Measurements from ENCODE around the gene SNRNP70. TPM values are rescaled to one million over a fixed set of nuclear protein-coding genes. Genes with fewer than 3 reads are reported as not detected.

SNRNP70 gene
- total and polyA plus RNA-seq, 10 of the 15 experiments (the other 5 are each of a cell fraction or from before 2014, with no cell fraction given) = 2.7 to 453 (median 159) TPM

DNA sequence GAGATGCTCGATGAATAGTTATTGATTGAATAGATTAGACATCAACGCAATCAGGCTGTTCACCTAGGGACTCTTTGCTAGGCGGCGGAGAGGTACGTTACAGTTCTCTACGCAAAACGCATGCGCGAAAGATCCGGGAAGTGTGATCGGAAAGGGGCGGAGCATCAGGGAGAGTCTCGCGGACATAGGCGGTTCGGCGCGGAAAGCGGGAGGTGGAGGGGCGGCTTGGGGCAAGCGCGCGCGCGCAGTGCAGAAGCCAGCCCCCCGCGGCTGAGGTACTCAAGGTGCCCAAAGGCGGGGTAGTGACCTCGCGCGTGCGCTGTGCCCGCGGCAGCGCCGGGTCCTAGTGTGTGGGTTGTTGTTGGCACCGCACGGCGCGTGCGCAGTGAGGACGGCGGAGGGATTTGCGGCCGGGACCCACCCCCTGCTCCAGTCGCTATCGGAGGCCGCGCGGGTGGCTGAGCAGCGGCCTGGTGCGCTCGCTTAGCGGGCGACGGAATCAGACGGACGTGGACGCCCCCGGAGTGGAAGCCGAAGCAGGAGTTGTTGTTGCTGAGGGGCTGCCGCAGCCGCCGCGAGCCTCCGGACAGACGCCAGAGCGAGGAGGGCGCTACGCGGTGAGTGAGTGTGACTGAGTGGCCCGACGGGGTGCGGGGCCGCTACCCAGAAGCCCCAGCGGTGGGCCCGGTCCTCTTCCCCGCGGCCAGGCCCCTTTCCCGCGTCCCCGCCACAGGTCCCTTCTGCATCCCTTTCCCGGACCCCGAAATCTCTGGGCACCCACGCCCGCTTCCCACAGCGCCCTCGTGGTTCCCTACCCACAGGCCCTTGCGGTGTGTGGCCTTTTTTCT, at the start of gene SNRNP70 (continued):
- TF ChIP-seq SMC3 (IDR thresholded peaks at IDR 0.05; ENCODE audit: borderline replicate concordance, low read length) = no peak
- TF ChIP-seq SP1 (IDR thresholded peaks at IDR 0.05; ENCODE audit: low read depth, low read length) = peak; percentile 76
- TF ChIP-seq BMI1 (IDR thresholded peaks at IDR 0.05; ENCODE audit: borderline replicate concordance) = no peak
- TF ChIP-seq, protein P1, sequence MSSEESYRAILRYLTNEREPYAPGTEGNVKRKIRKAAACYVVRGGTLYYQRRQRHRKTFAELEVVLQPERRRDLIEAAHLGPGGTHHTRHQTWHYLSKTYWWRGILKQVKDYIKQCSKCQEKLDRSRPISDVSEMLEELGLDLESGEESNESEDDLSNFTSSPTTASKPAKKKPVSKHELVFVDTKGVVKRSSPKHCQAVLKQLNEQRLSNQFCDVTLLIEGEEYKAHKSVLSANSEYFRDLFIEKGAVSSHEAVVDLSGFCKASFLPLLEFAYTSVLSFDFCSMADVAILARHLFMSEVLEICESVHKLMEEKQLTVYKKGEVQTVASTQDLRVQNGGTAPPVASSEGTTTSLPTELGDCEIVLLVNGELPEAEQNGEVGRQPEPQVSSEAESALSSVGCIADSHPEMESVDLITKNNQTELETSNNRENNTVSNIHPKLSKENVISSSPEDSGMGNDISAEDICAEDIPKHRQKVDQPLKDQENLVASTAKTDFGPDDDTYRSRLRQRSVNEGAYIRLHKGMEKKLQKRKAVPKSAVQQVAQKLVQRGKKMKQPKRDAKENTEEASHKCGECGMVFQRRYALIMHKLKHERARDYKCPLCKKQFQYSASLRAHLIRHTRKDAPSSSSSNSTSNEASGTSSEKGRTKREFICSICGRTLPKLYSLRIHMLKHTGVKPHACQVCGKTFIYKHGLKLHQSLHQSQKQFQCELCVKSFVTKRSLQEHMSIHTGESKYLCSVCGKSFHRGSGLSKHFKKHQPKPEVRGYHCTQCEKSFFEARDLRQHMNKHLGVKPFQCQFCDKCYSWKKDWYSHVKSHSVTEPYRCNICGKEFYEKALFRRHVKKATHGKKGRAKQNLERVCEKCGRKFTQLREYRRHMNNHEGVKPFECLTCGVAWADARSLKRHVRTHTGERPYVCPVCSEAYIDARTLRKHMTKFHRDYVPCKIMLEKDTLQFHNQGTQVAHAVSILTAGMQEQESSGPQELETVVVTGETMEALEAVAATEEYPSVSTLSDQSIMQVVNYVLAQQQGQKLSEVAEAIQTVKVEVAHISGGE (CRISPR knock-in tag; IDR thresholded peaks at IDR 0.05) = no peak
- TF ChIP-seq, protein P2, sequence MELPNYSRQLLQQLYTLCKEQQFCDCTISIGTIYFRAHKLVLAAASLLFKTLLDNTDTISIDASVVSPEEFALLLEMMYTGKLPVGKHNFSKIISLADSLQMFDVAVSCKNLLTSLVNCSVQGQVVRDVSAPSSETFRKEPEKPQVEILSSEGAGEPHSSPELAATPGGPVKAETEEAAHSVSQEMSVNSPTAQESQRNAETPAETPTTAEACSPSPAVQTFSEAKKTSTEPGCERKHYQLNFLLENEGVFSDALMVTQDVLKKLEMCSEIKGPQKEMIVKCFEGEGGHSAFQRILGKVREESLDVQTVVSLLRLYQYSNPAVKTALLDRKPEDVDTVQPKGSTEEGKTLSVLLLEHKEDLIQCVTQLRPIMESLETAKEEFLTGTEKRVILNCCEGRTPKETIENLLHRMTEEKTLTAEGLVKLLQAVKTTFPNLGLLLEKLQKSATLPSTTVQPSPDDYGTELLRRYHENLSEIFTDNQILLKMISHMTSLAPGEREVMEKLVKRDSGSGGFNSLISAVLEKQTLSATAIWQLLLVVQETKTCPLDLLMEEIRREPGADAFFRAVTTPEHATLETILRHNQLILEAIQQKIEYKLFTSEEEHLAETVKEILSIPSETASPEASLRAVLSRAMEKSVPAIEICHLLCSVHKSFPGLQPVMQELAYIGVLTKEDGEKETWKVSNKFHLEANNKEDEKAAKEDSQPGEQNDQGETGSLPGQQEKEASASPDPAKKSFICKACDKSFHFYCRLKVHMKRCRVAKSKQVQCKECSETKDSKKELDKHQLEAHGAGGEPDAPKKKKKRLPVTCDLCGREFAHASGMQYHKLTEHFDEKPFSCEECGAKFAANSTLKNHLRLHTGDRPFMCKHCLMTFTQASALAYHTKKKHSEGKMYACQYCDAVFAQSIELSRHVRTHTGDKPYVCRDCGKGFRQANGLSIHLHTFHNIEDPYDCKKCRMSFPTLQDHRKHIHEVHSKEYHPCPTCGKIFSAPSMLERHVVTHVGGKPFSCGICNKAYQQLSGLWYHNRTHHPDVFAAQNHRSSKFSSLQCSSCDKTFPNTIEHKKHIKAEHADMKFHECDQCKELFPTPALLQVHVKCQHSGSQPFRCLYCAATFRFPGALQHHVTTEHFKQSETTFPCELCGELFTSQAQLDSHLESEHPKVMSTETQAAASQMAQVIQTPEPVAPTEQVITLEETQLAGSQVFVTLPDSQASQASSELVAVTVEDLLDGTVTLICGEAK (IDR thresholded peaks at IDR 0.05; ENCODE audit: borderline replicate concordance) = peak; percentile 50; the same call in 1 of the 2 replicates
- TF ChIP-seq KDM1A (IDR thresholded peaks at IDR 0.05; ENCODE audit: borderline replicate concordance) = no peak
- TF ChIP-seq HDGF (IDR thresholded peaks at IDR 0.05) = peak; percentile 62; the same call in 1 of the 2 replicates
- peak; percentile 100 for TF ChIP-seq POLR2A (IDR thresholded peaks at IDR 0.05; ENCODE audit: low read depth, low read length)
- TF ChIP-seq, protein P3, sequence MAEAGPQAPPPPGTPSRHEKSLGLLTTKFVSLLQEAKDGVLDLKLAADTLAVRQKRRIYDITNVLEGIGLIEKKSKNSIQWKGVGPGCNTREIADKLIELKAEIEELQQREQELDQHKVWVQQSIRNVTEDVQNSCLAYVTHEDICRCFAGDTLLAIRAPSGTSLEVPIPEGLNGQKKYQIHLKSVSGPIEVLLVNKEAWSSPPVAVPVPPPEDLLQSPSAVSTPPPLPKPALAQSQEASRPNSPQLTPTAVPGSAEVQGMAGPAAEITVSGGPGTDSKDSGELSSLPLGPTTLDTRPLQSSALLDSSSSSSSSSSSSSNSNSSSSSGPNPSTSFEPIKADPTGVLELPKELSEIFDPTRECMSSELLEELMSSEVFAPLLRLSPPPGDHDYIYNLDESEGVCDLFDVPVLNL (IDR thresholded peaks at IDR 0.05; ENCODE audit: low read depth, low read length) = peak; percentile 58
- no peak for TF ChIP-seq ZNF274 (IDR thresholded peaks at IDR 0.05; ENCODE audit: insufficient read depth, insufficient read length)
- TF ChIP-seq RAD21 (IDR thresholded peaks at IDR 0.05; ENCODE audit: insufficient read depth, low read depth, low read length) = no peak
- 0 out of 2 replicates have a peak, but pooled peaks have one; percentile 44 for TF ChIP-seq ZNF217 (IDR thresholded peaks at IDR 0.05)
- TF ChIP-seq CREB1 (IDR thresholded peaks at IDR 0.05; ENCODE audit: low read depth) = peak; percentile 72
- peak; percentile 81; the same call in 1 of the 2 replicates for TF ChIP-seq GATAD2B (conservative IDR thresholded peaks at IDR 0.05; ENCODE audit: low read depth)
- peak; percentile 96 for TF ChIP-seq POLR2AphosphoS5 (IDR thresholded peaks at IDR 0.05; ENCODE audit: low read length)
- TF ChIP-seq PAX8 (IDR thresholded peaks at IDR 0.05) = no peak
- TF ChIP-seq, protein P4, sequence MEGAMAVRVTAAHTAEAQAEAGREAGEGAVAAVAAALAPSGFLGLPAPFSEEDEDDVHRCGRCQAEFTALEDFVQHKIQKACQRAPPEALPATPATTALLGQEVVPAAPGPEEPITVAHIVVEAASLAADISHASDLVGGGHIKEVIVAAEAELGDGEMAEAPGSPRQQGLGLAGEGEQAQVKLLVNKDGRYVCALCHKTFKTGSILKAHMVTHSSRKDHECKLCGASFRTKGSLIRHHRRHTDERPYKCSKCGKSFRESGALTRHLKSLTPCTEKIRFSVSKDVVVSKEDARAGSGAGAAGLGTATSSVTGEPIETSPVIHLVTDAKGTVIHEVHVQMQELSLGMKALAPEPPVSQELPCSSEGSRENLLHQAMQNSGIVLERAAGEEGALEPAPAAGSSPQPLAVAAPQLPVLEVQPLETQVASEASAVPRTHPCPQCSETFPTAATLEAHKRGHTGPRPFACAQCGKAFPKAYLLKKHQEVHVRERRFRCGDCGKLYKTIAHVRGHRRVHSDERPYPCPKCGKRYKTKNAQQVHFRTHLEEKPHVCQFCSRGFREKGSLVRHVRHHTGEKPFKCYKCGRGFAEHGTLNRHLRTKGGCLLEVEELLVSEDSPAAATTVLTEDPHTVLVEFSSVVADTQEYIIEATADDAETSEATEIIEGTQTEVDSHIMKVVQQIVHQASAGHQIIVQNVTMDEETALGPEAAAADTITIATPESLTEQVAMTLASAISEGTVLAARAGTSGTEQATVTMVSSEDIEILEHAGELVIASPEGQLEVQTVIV (IDR thresholded peaks at IDR 0.05; ENCODE audit: borderline replicate concordance, partially characterized antibody) = no peak
- TF ChIP-seq TARDBP (IDR thresholded peaks at IDR 0.05; ENCODE audit: borderline replicate concordance) = peak; percentile 22
- no peak for TF ChIP-seq ZNF24 (IDR thresholded peaks at IDR 0.05)
- TF ChIP-seq CBX5 (IDR thresholded peaks at IDR 0.05; ENCODE audit: low read depth) = no peak

Measured in GM12878 (cell line).